Erythroblast (primary cell): Measurements from ENCODE around the gene CTBP2.

Experiments
- DNase-seq, 2 experiments: peaks; one replicate each; lab custom pipeline; 2025; lab: John Stamatoyannopoulos, UW
- GATA1 ChIP-seq: IDR thresholded peaks from 2 replicates; pipeline ENCODE4 v1.6.1; 2011; ENCODE audit warnings: low read depth, mild to moderate bottlenecking, control low read depth, low read length, moderate library complexity
- POLR2A ChIP-seq: IDR thresholded peaks from 2 replicates; pipeline ENCODE4 v1.6.1; 2011; ENCODE audit warnings: mild to moderate bottlenecking, low read length

CTBP2 gene

DNA sequence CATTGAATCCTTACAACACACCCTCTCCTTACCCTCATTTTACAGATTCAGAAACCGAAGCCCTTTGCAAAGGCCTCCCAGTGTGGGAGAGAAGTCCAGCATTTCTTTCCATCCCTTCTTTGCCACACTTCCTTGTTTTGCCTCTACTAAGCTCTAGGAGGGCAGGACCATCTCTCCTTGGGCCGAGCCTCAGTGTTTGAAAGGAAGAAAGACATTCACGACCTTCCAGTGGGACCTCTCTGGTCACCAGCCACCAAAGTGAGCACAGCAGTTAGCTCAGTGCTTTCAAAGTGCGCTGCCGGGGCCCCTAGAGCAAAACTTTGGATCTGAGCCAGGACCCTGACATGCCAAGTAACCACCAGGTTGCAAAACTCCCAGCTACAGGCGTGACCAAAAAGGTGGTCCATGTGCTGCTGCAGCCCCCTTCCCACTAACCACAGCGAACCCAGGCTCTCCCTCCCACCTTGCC, 12.4 kb downstream of the CTBP2 start:
- TF ChIP-seq POLR2A (no peak), GATA1 (no peak)
- DNase-seq = peak; percentile 78 to 89

- TF ChIP-seq GATA1 (no peak), POLR2A (no peak)
- peak in 1 of 2 experiments; percentile 35 for DNase-seq
Observed at GRCh38 chr10:125146791-125147579, 13.4 kb downstream of the CTBP2 start.

DNA sequence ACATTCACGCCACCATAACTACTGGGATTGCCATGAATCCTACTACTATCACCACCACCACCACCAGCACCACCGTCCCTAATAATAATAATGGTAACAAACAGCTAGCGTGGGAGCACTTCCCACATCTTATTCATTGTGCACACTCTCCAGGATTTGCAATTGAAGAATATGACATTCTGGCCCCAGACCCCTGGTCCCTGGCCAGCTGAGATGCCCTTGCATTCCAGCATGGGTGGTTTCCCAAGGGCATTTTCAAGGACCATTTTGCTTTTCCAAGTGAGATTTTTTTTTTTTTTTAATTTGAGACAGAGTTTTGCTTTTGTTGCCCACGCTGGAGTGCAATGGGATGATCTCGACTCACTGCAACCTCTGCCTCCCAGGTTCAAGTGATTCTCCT, 14.7 kb downstream of the CTBP2 start:
- no peak for DNase-seq
- no peak for TF ChIP-seq GATA1
- TF ChIP-seq POLR2A = no peak

GRCh38 chr10:125144693-125145623, 15.4 kb downstream of the CTBP2 start:
- TF ChIP-seq GATA1 (no peak), POLR2A (no peak)
- DNase-seq = peak; percentile 85 to 92

DNA sequence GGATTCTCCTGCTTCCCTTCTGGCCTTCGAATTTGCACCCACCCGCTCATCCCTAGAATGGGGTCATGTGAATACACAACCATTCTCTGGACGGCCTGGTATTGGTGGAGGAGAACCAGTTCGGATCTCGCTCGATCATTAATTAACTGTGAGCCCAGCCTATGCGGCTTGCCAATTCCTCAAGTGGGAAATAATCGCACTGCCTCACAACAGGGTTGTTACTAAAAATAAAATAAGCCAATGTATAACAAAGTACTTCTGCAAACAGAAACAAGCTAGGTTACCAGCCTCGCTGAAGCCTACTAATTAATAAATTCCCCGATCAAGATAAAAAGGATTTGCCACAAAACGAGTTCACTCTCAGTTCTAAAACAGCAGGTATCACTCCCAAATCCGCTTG, 16.2 kb downstream of the CTBP2 start:
- no peak for DNase-seq
- TF ChIP-seq GATA1 (no peak), POLR2A (no peak)

DNA sequence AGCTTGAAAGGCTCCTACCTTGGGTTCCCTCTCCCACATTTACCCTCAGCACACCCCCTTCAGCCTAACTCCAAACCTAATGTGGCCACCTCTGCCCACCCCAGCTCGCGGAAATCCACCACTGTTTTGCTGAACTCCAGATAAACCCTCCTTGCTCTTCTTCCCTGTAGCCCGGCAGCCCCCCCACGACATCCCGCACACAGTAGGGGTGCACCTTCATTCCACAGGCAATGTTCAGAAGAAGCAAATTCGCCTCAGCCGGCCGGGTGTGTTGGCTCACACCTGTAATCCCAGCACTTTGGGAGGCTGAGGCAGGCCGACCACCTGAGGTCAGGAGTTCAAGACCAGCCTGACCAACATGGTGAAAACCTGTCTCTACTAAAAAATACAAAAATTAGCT, 17.4 kb downstream of the CTBP2 start:
- DNase-seq = no peak
- TF ChIP-seq POLR2A (no peak), GATA1 (no peak)

DNA sequence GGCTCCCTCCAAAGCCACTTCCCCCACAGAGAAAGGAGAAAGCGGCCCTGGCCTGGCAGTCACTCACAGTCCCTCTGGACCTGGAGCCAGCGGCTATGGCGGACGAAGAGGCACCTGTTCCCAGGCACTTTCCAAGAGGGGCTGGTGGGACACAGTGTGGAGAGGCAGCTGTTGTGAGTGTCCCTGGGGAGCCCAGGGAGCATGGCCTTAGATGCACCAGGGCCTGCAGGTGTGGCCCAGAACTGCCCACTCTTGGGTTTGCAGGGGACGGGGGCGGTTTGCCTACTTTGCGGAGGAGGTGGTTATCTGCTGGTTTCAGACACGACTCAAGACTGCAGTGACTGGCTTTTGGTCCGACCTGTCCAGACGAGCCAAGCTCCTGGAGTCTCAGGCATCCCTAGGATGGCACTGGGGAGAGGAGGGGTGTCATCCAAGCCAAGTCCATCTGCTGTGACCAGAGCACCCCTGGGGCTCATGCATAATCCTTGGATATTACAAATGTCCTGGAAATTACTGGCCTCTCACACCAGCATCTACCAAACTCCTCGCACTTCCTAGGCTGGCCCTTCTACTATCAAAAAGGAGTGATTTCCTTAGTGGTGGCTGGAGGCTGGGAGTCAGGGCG, 18.4 kb downstream of the CTBP2 start:
- peak; percentile 41 to 54 for DNase-seq
- TF ChIP-seq POLR2A (no peak), GATA1 (no peak)

DNA sequence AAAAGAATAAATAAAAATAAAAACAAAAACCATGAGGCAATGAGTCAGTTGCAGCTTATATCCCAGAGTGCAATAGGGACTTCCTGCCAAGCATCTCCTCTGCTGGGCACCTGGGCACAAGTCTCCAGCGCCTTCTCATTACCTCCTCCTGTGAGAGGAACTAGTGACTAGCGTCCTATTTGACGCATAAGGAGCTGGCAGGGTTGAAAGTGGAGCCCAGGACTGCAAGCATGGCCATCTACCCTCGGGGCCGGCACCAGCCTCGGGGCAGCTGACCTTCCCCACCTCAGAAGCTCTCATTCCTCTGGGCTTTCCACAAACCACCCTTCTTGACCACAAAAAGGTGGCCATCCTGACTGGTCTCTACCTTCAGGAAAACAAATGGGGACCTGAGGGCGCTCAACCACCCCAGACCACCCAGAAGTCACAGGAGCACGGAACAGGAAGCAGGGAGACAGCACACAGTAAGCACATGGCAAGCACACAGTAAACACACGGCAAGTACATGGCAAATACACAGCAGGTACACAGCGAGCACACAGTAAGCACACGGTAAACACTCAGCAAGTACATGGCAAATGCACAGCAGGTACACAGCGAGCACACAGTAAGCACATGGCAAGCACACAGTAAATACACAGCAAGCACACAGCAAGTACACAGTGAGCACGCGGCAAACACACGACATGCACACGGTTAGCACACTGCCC, 19.1 kb downstream of the CTBP2 start:
- no peak for DNase-seq
- TF ChIP-seq GATA1 (no peak), POLR2A (no peak)

DNA sequence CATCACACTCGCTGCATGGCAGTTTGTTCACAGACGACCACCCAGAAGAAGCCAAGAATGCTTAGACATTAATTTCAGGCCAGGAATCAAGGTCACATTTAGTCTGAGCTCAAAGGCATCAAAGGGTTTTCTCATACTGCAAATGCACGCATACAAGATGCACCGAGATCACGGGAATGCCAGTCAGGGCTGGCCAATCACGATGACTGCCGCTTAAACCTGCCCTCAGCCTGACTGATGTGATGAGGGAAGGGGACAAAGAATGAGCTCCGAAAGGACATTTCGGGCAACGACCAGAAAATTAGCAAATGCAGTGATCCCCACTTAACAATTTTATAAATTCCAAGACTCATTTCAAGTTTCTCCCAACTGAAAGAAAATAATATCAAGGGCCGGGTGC, 20.2 kb downstream of the CTBP2 start:
- no peak for DNase-seq
- no peak for TF ChIP-seq GATA1
- TF ChIP-seq POLR2A = no peak

DNA sequence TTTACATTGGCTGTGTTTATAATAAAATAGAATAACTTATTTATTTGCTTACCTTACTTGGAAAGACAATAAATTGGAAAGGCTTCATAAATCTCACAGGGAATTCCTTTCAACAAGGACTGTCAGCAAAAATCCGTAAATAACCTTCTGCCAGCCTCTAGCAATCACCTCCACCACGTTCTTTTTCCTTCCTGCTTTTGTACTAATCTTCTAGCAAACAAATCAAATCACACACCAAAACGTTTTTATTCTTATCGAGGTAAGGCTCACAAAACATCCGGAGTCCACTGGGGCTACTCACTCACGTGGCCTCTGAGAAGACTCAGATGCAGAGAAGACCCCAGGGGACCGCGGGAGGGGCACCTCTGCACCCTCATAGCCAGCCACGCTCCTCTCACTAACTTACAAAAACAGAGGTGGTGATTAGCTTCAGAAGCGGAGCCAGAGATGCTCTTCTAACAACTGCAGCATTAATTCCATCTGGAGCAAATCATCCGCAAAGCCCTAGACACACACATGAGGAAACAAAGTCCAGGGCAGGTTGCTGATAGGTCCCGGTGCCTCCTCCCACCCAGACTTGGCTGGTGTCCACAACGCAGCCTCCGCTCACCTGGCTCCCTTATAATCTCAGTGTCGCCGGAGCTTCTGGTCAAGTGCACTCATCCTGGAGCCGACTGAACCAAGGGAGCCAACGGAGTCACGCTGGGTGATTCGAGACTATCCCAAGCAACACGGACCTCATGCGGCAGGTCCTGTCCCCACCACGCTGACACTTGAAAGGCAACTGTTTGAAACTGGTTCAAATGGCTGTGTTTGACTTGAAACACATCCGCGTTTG, 22.5 kb downstream of the CTBP2 start:
- TF ChIP-seq POLR2A (no peak), GATA1 (no peak)
- DNase-seq = no peak

GRCh38 chr10:125136087-125136486, 24.3 kb downstream of the CTBP2 start:
- TF ChIP-seq GATA1 (no peak), POLR2A (no peak)
- DNase-seq = no peak

DNA sequence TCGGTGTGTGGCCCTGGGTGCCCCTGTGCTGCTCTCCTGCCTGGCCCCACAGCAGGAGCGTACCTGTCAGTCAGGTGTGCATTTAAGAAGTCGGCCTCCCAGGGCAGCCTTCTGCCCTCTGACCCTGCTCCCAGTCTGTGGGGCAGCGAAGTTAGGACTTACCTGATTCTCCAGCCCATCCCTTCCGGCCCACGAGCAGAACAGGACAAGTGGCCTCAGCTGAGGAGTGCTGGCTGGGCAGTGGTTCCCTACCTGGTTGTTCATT, 24.7 kb downstream of the CTBP2 start:
- no peak for DNase-seq
- TF ChIP-seq GATA1 (no peak), POLR2A (no peak)
